AG09309 (cell line): ENCODE data around the gene JUN.
A peak's percentile ranks its signal among the peaks of the same experiment; 100 is the strongest.

Experiments
- DNase-seq: peaks from one replicate; pipeline ENCODE4 v3.0.0-alpha.2; 2010; ENCODE audit warnings: low read depth
- H3K4me3 ChIP-seq: 2 replicates; pipeline ENCODE4 v1.5.1; 2011; ENCODE audit warnings: mild to moderate bottlenecking, low read depth, low read length, moderate library complexity; ENCODE audit not compliant: control insufficient read depth
- TF ChIP-seq, protein P1 (sequence below): IDR thresholded peaks from 2 replicates; pipeline ENCODE4 v1.5.1; 2011; ENCODE audit warnings: mild to moderate bottlenecking, low read depth, low read length, inconsistent platforms; ENCODE audit not compliant: insufficient read depth, control insufficient read depth; ENCODE audit errors: missing control alignments

Gene JUN

DNA sequence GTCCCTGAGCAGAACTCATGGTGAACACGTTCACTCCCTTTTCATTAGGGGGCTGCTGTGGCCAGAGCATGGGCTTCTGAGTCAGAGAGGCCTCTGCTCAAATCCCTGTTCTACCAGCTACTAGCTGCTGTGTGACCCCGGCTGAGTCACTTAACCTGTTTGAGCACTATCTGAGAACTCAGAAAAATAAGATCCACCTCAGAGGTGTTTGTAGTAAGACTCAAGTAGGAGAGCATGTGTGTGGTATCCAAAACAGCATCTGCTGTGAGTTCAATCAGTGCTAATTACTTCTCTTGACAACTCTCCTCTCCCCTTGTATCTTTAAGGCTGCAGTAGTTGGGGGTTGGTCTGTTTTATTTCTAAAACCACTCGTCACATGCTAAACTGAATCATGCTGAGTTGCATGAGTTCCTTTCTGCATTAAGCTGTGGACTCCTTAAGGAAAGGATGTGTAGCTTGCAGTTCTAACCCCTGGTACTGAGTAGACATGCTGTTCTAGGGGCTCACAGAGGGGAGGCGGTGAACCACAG lies 39.7 kb upstream of the JUN start:
- TF ChIP-seq, protein P1, sequence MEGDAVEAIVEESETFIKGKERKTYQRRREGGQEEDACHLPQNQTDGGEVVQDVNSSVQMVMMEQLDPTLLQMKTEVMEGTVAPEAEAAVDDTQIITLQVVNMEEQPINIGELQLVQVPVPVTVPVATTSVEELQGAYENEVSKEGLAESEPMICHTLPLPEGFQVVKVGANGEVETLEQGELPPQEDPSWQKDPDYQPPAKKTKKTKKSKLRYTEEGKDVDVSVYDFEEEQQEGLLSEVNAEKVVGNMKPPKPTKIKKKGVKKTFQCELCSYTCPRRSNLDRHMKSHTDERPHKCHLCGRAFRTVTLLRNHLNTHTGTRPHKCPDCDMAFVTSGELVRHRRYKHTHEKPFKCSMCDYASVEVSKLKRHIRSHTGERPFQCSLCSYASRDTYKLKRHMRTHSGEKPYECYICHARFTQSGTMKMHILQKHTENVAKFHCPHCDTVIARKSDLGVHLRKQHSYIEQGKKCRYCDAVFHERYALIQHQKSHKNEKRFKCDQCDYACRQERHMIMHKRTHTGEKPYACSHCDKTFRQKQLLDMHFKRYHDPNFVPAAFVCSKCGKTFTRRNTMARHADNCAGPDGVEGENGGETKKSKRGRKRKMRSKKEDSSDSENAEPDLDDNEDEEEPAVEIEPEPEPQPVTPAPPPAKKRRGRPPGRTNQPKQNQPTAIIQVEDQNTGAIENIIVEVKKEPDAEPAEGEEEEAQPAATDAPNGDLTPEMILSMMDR = no peak
- H3K4me3 ChIP-seq = no peak overlapping the region
- DNase-seq = peak; percentile 39

DNA sequence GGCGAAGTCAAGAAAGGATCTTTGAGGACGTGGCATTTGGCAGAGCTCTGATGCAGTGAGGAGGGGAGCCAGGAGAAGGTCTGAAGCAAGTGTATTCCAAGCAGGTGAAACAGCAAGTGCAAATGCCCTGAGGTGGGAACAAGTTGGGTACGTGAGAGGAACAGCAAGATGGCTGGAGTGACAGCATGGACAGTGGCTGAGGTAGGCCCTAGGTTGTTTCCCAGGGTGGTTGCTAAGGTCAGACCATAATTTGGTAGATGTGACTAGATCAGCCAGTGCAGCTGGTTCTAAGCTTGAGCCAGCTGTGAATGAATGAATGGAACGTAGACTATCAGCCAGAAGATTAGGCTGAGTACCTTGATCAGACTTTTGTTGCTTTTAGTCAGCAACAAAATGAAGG lies 37.5 kb upstream of the JUN start:
- TF ChIP-seq, protein P1 = no peak
- no peak for DNase-seq
- H3K4me3 ChIP-seq = no peak overlapping the region

DNA sequence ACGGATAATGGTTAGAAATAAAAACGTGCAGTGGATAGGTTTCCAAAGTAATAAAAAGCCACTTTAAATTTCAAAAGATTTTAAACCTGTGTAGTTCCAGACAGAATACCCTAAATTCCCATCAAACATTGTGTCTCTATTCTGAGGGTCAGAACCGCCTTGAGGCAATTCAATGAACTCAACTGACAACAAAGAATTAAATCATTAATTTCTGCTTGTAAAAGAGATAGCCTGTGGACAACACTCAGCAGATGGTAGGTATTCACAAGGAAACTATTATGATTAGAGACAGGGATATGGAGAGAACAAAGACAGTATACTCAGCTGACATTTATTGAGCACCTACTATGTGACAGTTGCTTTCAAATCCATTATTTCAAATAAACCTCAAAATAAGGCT lies 35.1 kb upstream of the JUN start:
- DNase-seq = no peak
- TF ChIP-seq, protein P1 = no peak
- no peak overlapping the region for H3K4me3 ChIP-seq

DNA sequence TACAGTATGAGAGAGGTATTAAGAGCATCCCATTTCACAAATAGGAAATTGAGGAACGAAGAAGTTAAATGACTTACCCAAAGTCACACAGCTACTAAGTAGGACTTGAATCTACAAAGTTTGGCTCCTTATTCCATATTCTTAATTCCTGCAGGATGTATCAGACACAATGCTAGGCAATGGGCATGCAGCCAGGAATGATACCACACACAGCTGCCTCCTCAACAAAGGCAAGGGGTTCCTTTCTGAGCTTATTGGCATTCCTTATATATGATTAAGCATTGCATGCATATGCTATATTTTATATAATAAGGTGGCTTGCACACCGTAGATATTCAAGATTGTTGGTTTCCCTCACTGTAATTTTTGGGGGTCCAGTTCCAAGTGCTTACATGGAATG lies 34.2 kb upstream of the JUN start:
- TF ChIP-seq, protein P1 = no peak
- peak; percentile 18 for DNase-seq
- H3K4me3 ChIP-seq = no peak overlapping the region

DNA sequence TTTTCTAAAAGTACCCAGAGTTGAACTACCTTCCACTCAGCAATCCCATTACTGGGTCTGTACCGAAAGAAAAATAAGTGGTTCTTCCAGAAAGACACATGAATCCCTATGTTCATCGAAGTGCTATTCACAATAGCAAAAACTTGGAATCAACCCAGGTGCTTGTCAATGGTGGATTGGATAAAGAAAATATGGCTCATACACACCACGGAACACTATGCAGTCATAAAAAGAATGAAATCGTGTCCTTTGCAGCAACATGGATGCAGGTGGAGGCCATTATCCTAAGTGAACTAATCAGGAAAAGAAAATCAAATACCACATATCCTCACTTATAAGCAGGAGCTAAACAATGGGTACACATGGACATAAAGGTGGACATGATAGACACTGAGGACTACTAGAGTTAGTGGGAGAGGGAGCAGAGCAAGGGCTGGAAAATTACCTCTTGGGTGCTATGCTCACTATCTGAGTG lies 32.9 kb upstream of the JUN start:
- DNase-seq = no peak
- TF ChIP-seq, protein P1 = no peak
- H3K4me3 ChIP-seq = peak overlapping the region; percentile 66

DNA sequence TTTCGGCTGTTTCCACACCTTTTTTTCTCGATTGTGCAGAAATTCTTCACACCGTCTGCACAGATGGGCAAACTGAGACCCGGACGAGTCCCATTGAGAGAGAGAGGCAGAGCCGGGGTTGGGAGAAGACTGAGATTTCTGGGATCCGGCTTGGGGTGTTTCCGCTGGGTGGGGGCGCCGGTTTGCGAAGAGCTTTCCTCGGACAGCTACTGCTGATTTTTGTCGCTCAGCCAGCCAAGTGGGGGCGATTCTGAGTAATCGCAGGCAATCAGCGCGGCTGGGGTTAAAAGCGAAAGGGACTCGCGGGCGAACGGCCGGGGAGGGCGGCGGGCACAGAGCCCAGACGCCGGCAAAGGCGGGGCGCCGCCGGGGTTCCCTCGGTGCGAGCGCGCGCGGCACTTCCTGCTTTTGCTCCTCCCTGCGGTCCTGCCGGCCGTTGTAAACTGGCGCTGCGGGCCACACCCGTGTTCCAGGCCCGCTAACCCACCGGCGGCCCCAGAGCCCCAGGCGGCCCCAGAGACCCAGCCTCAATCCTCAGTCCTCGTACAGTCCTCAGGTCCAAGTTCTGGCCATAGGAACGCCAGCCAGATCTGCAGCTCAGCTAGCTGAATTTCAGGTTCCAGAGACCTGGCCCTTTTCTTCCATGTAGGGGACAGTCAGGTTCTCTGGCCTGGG lies 32.4 kb upstream of the JUN start:
- peak overlapping the region; percentile 66 for H3K4me3 ChIP-seq
- TF ChIP-seq, protein P1 = no peak
- peak; percentile 46 for DNase-seq

DNA sequence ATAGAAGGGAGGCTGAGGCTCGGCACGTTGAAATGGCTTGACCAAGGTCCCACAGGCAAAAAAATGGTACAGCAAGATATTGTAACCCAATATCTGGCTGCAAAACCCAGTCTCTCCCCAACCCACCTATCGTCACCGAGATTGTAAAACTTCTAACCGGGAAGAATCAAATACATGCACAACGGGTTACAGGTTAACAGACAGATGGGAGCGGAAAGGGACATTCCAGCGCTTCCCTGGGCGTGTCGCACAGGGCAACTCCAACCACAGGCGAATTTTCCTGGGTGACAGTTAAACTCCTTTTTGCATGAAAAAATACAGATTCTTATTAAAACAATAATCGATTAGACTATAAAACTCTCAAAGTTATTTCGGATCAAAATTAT lies 31.8 kb upstream of the JUN start:
- TF ChIP-seq, protein P1 = no peak
- peak overlapping the region; percentile 66 for H3K4me3 ChIP-seq
- no peak for DNase-seq
